Measurements from ENCODE around the gene SWT1.

DNA sequence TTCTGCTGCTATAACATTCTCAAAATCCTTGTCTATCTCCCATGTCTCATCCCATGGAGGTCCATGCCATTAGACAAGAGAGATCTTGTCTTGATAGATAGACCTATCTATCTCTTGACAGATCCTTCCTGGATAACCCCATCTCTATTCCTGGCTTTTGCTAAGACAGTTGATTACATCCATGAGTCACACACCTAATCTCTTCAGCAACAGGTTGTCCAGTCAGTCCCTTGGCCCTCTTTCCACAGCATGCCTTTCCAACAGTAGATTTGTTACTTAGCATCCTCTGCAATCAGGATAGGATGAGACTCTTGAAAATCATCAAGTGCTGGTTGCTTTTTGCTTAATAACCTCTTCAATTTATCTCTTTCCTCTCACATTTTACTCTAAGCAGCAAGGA lies 46.8 kb upstream of the SWT1 start:
- TF ChIP-seq EZH2 (IDR thresholded peaks at IDR 0.05; ENCODE audit: low read depth) (no peak), CTCF (conservative IDR thresholded peaks at IDR 0.05) (no peak)
